NT2/D1 (cell line): ENCODE measurements around the gene FOXI1.
"Not testable (repeated sequence)": the region's sequence is repeated elsewhere in the genome, so short reads cannot be mapped to it uniquely, and the experiment has no call there.

Experiments used
- DNase-seq: peaks from one replicate; pipeline ENCODE4 v3.0.0-alpha.2; 2011; ENCODE audit warnings: low read depth, low spot score
- H3K27me3 ChIP-seq: 2 replicates; pipeline ENCODE4 v1.6.0; 2011; ENCODE audit warnings: mild to moderate bottlenecking; ENCODE audit not compliant: insufficient read length, insufficient read depth
- H3K36me3 ChIP-seq: 2 replicates; pipeline ENCODE4 v1.6.1; 2011; ENCODE audit warnings: mild to moderate bottlenecking, low read length, mixed read lengths; ENCODE audit not compliant: insufficient read depth, insufficient read length
- H3K4me1 ChIP-seq: 2 replicates; pipeline ENCODE4 v1.5.1; 2011; ENCODE audit not compliant: insufficient read depth, insufficient read length
- H3K4me3 ChIP-seq: 2 replicates; pipeline ENCODE4 v1.5.1; 2011; ENCODE audit warnings: low read depth; ENCODE audit not compliant: insufficient read length
- H3K9ac ChIP-seq: 2 replicates; pipeline ENCODE4 v1.6.0; 2011; ENCODE audit warnings: low read depth; ENCODE audit not compliant: insufficient read length
- H3K9me3 ChIP-seq: 2 replicates; pipeline ENCODE4 v1.5.1; 2011; ENCODE audit warnings: mild to moderate bottlenecking, low read length; ENCODE audit not compliant: insufficient read depth
- SUZ12 ChIP-seq: IDR thresholded peaks from 2 replicates; pipeline ENCODE4 v1.6.1; 2011; ENCODE audit not compliant: insufficient read length, insufficient read depth; ENCODE audit errors: extremely low read depth
- YY1 ChIP-seq: IDR thresholded peaks from 2 replicates; pipeline ENCODE4 v1.6.1; 2011; ENCODE audit not compliant: insufficient read length, insufficient read depth
- ZNF274 ChIP-seq: IDR thresholded peaks from 2 replicates; pipeline ENCODE4 v1.6.1; 2011; ENCODE audit warnings: mild to moderate bottlenecking, low read depth, low read length

The FOXI1 gene

GRCh38 chr5:170078931-170079330, 26.8 kb upstream of the FOXI1 start:
- Histone ChIP-seq H3K36me3 (no peaks in the 10 kb centered on the region), H3K4me1 (peaks cover 3% of the 10 kb centered on the region)
- DNase-seq = no peak

GRCh38 chr5:170080217-170080616, 25.5 kb upstream of the FOXI1 start:
- Histone ChIP-seq H3K4me3 (no peak overlapping the region), H3K36me3 (no peaks in the 10 kb centered on the region), H3K27me3 (no peaks in the 10 kb centered on the region), H3K4me1 (peaks cover 3% of the 10 kb centered on the region), H3K9ac (no peak overlapping the region), H3K9me3 (no peaks in the 10 kb centered on the region)
- DNase-seq = no peak
- no peak for TF ChIP-seq YY1
- no peak for TF ChIP-seq ZNF274
- TF ChIP-seq SUZ12 = no peak

More at GRCh38 chr5:170078931-170079330, 26.8 kb upstream of the FOXI1 start:
- Histone ChIP-seq H3K9me3 (no peaks in the 10 kb centered on the region), H3K9ac (no peak overlapping the region), H3K4me3 (no peak overlapping the region), H3K27me3 (no peaks in the 10 kb centered on the region)
- TF ChIP-seq SUZ12 (no peak), YY1 (no peak), ZNF274 (no peak)

- no peak overlapping the region for H3K4me3 ChIP-seq
- H3K9me3 ChIP-seq = no peaks in the 10 kb centered on the region
- TF ChIP-seq YY1 (no peak), ZNF274 (no peak), SUZ12 (no peak)
- H3K4me1 ChIP-seq = peaks cover 3% of the 10 kb centered on the region
- H3K9ac ChIP-seq = no peak overlapping the region
- no peak for DNase-seq
- no peaks in the 10 kb centered on the region for H3K36me3 ChIP-seq
- no peaks in the 10 kb centered on the region for H3K27me3 ChIP-seq
These were observed 24.8 kb upstream of the FOXI1 start for GRCh38 chr5:170080786-170081445.

- H3K9ac ChIP-seq = no peak overlapping the region
- H3K4me3 ChIP-seq = no peak overlapping the region
- no peak for DNase-seq
- TF ChIP-seq SUZ12 = no peak
- TF ChIP-seq YY1 = no peak
- TF ChIP-seq ZNF274 = no peak
- H3K4me1 ChIP-seq = peaks cover 3% of the 10 kb centered on the region
- H3K36me3 ChIP-seq = no peaks in the 10 kb centered on the region
- no peaks in the 10 kb centered on the region for H3K27me3 ChIP-seq
- H3K9me3 ChIP-seq = no peaks in the 10 kb centered on the region
These were observed 24.1 kb upstream of the FOXI1 start for GRCh38 chr5:170081616-170082015.

- no peak for DNase-seq
- Histone ChIP-seq H3K27me3 (no peaks in the 10 kb centered on the region), H3K9ac (no peak overlapping the region), H3K36me3 (no peaks in the 10 kb centered on the region), H3K4me1 (peaks cover 3% of the 10 kb centered on the region), H3K4me3 (no peak overlapping the region), H3K9me3 (no peaks in the 10 kb centered on the region)
- TF ChIP-seq YY1 (no peak), ZNF274 (no peak), SUZ12 (no peak)
These were observed 23.0 kb upstream of the FOXI1 start for GRCh38 chr5:170082701-170083100.

GRCh38 chr5:170087168-170087817, 18.4 kb upstream of the FOXI1 start:
- H3K36me3 ChIP-seq = no peaks in the 10 kb centered on the region
- no peak overlapping the region for H3K9ac ChIP-seq
- no peak for DNase-seq
- H3K4me3 ChIP-seq = no peak overlapping the region
- no peaks in the 10 kb centered on the region for H3K27me3 ChIP-seq
- H3K4me1 ChIP-seq = no peaks in the 10 kb centered on the region
- no peaks in the 10 kb centered on the region for H3K9me3 ChIP-seq
- TF ChIP-seq SUZ12 (no peak), YY1 (no peak), ZNF274 (no peak)

GRCh38 chr5:170092455-170093101, 13.1 kb upstream of the FOXI1 start:
- H3K9me3 ChIP-seq = no peaks in the 10 kb centered on the region
- peaks cover 2% of the 10 kb centered on the region for H3K4me1 ChIP-seq
- H3K27me3 ChIP-seq = no peaks in the 10 kb centered on the region
- DNase-seq = no peak
- no peak overlapping the region for H3K9ac ChIP-seq
- H3K36me3 ChIP-seq = no peaks in the 10 kb centered on the region
- TF ChIP-seq YY1 = no peak
- no peak overlapping the region for H3K4me3 ChIP-seq

GRCh38 chr5:170094329-170094728, 11.4 kb upstream of the FOXI1 start:
- not testable (repeated sequence) for H3K9me3 ChIP-seq, H3K4me3 ChIP-seq, DNase-seq, H3K36me3 ChIP-seq, H3K9ac ChIP-seq, H3K4me1 ChIP-seq, H3K27me3 ChIP-seq
